DLD1 (cell line): ENCODE data around the gene TTLL11.
"Not testable (repeated sequence)": the region's sequence is repeated elsewhere in the genome, so short reads cannot be mapped to it uniquely, and the experiment has no call there.

Experiments
- in situ Hi-C: cut with HindIII; loops from 2 replicates; pipeline ENCODE4 v1.10.0; 2017; ENCODE audit warnings: low sequenced_read_pairs

TTLL11 gene

GRCh38 chr9:122125509-122126330 is 32.6 kb upstream of the TTLL11 start:
- in situ Hi-C loops, result no loop called here

DNA sequence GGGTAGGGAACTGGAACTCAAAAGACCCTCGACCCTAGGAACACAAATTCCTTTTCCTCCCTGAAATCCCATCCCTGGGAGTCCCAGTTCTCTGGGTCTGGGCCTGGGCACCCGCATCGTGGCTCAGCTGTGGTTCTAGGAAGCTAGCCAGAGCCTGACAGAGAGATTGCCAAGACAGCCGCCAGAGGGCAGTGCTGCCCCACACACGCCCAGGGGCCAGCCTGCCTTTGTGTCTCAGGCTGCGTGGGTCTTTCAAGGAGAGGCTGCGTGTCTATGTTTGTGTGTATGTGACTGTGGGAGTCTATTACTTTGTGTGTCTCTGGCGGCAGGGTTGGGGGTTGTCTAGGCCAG is 32.0 kb upstream of the TTLL11 start:
- in situ Hi-C loops, result no loop called here

DNA sequence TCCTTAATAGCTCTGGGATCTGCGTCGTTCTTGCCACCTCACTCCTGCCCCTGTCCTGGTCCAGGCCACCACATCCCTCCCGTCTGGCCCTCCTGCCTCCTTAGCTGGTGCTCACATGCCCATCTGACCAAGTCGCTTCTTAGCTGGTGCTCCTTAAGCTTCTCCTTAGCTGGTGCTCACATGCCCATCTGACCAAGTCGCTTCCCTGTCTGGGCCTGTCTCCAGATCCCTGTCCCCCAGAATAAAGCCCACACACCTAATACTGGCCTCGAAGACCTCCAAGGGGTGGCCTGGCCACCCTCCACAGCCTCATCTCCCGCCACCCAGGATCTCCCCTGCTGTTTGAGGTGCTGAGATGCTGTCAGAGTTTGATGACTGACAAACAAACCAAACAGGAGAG is 31.4 kb upstream of the TTLL11 start:
- in situ Hi-C loops, result no loop called here

- in situ Hi-C loops, result no loop called here
Measured at GRCh38 chr9:122124048-122124447, 30.9 kb upstream of the TTLL11 start.

DNA sequence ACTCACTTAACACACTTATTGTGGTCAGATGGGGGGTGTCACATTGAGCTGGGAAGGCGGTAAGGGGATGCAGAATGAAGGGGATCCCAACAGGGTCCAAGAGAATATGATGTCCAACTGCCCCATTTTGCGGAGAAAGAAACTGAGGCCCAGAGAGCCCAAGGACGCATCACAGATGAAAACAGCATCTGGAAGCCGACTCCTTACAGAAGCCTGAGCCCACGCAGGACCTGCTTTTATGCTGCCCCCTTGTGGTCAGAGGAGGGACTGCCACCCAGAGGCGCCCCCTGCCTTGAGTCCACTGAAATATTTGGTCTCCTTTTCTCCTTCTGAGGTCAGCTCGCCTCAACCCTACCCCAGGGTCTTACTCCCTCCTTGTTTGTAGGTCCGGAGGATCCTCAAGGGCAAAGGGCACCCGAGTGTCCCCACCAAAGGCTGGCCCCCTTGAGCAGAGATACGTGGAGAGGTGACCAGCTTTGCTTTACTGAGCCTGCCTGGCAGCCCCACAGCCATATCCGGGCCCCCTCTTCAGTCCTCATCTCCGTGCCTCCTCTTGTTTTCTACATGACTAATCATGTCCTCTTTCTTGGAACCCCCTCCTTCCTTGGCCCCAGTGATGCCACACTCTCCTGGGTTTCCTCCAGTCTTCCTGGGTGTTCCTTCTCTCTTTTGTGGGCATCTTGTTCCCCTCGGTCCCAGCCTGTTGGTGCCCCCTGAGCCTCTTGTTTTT is 30.0 kb upstream of the TTLL11 start:
- in situ Hi-C loops, result no loop called here

DNA sequence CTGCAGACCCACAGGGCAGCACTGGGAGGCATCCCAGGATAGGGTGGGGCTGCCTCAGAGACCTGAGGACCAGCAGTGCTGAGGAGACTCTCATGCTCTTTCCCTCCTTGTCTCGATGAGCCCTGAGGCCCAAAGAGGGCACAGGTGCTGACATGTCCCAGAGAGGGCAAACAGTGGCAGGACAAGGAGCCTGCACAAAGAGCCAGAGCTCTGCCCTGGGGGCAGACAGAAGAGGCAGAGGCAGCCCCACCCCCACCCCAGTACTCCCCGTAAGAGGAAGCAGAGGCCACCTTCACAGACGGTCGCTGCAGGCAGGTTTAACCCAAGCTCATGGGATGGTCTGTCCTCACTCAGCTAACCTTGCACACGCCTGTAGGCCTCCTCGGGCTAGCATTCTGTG is 29.4 kb upstream of the TTLL11 start:
- in situ Hi-C loops, result no loop called here

DNA sequence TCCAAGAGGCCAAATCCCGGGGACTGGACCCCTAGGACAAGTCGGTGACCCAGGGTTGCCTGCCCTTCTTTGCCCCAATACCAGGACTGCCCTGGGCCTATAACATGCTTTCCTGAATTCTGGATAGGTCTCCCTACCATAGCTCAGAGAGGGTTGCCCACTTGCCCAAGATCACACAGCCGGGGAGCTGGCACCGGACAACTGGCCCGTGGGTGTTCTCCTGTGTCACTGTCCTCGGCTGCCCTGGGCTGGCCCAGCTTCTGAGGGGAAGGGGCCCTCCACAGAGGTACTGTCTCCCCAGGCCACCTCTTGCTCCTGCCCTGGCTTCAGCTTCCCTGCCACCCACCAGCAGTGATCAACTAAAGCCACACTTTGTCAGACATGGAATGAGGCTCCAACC is 28.8 kb upstream of the TTLL11 start:
- in situ Hi-C loops, result no loop called here

GRCh38 chr9:122121391-122121790 is 28.3 kb upstream of the TTLL11 start:
- in situ Hi-C loops, result no loop called here

DNA sequence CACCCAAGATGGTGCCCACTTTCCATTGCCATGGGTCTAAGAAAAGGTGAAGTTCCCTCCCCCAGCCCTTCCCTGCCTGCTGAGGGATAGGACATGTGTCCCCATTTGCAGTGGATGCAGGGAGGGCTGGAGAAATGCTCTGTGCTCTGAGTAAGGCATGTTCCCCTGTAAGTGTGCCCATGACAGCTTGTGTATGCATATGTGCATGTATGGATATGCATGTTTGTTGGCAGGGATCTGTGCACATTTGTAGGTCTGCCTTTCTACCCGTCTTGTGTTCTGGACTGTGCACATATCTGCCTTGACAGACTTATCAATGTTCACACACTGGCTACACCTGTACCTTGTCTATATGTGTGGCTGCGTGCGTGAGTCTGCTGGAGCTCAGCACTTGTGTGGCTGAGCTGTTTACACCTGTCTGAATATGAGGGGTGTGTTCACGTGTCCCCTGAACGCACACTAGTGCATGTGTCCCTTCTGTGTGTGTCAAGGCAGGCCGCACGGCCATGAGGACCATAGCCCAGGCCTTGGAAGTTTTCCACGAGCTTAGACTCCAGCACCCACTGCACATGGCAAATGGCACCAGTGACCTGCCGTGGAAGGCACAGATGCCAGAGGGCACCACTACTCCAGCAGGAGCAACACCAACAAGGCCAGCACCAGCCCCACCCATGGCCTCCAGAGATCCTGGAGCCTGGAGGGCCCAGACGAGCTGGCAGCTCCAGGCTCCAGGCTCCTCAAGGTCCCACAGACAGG is 27.4 kb upstream of the TTLL11 start:
- in situ Hi-C loops, result no loop called here

DNA sequence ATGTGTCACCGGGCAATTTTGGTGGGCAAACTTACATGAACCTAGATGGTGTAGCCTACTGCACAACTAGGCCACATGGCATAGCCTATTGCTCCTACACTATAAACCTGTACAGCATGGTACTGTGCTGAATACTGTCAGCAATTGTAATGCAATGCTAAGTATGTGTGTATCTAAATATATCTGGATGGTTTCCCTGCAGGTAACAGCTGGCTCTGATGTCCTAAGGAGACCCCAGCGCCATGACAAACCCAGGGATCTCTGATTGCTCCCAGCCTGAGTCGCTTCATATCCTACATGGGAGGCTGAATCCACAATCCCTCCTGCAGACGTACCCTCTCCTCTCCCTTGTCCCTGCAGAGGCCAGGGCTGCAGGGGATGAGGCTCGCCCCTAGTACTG is 26.6 kb upstream of the TTLL11 start:
- in situ Hi-C loops, result no loop called here

DNA sequence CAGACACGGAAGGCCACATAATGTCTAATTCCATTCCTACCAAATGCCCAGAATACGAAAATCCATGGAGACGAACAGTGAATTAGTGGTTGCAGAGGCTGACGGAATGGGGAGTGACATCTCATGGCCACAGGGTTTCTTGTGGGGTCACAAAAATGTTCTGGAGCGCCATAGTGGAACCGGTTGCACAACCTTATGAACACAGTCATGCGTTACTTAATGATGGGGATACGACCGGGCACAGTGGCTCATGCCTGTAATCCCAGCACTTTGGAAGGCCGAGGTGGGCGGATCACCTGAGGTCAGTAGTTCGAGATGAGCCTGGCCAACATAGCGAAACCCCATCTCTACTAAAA is 26.0 kb upstream of the TTLL11 start:
- in situ Hi-C loops, result no loop called here

DNA sequence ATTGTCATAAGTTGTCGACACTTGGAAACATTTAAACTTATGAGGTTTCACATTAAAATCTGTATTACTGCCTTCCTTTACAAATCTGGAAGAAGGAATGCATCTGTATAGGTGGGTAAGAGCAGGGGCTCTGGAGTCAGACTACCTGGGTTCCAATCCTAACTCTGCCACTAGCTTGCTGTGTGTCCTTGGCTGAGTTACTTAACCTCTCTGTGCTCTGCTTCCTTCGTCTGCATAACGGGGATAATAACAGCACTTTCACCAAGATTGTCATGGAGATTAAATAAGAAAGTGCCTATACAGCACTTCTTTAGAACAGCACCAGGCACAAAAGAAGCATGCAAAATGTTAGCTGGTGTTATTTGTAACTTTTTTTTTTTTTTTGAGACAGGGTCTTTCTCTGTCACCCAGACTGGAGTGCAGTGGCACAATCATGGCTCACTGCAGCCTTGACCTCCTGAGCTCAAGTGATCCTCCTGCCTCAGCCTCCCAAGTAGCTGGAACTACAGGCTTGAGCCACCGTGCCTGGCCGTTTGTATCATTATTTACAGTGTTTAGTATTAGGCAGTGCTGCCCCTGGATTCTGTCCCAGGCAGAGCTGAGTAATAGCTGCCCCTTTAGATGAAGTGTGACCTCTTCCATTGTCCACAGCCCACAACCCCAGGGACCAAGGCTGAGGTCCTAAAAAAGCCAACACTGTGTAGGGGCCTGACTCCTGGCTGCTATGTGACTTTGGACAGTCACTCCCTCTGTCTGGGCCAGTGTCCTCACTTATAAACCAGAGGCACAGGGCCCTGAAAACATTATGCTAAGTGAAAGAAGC is 25.4 kb upstream of the TTLL11 start:
- in situ Hi-C loops, result no loop called here

- in situ Hi-C loops, result not testable (repeated sequence)
Measured at GRCh38 chr9:122117241-122117640, 24.1 kb upstream of the TTLL11 start.

- in situ Hi-C loops, result no loop called here
Measured at GRCh38 chr9:122116448-122117173, 23.5 kb upstream of the TTLL11 start.

- in situ Hi-C loops, result no loop called here
Measured at GRCh38 chr9:122116040-122116439, 22.9 kb upstream of the TTLL11 start.

DNA sequence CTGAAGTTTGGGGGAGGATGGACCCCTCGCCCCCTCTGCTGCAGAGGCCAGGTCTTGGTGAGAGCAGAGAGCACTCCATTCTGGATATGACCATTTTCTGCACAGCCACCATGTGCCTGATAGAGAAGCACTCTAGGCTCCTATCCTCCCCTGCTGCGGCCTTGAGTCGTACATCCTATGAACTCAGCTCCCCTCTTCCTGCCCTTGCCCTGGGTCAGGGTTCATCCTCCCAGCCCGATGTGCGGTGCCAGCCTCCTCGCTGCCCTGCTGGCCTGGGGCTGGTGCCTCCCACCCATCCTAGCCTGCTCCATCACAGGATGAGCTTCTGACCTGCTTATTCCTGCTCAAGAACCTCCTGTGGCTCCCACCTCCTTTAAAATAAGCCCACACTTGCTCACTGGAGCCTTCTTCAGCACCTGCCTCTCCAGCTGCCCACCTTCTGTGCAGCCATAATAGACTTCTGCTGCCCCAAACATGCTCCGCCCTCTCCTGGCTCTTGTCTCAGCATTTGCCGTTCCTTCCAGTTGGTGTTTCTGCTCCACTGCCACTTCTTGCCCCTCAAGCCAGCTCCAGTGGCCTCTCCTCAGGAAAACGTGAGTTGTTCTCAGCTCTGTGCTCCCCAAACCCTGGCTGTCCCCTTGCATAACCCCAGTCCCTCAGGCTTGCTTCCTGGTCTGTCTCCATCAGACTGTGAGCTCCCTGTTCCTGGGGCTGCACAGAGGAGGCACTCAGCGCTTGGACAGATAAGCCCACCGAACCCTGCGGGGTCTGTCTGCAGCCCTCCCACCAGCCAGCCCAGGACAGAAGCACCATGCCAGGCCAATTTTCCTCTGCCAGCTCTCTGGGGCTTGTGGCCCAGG is 22.3 kb upstream of the TTLL11 start:
- in situ Hi-C loops, result no loop called here

GRCh38 chr9:122113574-122113973 is 20.5 kb upstream of the TTLL11 start:
- in situ Hi-C loops, result no loop called here

- in situ Hi-C loops, result no loop called here
Measured at GRCh38 chr9:122112238-122112637, 19.1 kb upstream of the TTLL11 start.

GRCh38 chr9:122111413-122112085 is 18.4 kb upstream of the TTLL11 start:
- in situ Hi-C loops, result no loop called here
